ENCODE data around the gene RIC3.
"Not testable (repeated sequence)": the region's sequence is repeated elsewhere in the genome, so short reads cannot be mapped to it uniquely, and the experiment has no call there.

Gene RIC3

DNA sequence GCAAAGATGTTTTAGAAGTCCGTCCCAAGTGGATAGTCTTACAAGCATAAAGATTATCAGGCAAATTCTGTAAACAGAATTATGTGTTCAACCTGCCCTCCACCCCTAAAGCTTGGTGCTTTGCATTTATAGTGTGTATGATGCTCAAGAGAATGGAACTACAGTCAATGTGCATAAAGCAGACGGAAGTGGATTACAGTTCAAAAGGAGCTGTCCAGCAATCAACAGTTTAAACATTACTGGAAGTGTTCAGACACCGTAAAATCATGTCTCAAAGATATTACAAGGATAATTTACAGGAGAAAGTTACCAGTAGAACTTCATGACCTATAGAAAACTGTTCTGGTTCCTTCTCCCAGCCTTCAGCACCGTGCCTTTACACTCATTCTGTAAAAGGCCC, 1.0 kb downstream of the RIC3 start:
- TF ChIP-seq, protein P1, sequence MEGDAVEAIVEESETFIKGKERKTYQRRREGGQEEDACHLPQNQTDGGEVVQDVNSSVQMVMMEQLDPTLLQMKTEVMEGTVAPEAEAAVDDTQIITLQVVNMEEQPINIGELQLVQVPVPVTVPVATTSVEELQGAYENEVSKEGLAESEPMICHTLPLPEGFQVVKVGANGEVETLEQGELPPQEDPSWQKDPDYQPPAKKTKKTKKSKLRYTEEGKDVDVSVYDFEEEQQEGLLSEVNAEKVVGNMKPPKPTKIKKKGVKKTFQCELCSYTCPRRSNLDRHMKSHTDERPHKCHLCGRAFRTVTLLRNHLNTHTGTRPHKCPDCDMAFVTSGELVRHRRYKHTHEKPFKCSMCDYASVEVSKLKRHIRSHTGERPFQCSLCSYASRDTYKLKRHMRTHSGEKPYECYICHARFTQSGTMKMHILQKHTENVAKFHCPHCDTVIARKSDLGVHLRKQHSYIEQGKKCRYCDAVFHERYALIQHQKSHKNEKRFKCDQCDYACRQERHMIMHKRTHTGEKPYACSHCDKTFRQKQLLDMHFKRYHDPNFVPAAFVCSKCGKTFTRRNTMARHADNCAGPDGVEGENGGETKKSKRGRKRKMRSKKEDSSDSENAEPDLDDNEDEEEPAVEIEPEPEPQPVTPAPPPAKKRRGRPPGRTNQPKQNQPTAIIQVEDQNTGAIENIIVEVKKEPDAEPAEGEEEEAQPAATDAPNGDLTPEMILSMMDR (IDR thresholded peaks at IDR 0.05; ENCODE audit: low read length, missing control alignments): no peak
- DNase-seq (ENCODE audit: low read depth): peak; percentile 21
- H3K4me3 ChIP-seq (replicated peaks; ENCODE audit: low read depth, low read length): no peak overlapping the region

DNA sequence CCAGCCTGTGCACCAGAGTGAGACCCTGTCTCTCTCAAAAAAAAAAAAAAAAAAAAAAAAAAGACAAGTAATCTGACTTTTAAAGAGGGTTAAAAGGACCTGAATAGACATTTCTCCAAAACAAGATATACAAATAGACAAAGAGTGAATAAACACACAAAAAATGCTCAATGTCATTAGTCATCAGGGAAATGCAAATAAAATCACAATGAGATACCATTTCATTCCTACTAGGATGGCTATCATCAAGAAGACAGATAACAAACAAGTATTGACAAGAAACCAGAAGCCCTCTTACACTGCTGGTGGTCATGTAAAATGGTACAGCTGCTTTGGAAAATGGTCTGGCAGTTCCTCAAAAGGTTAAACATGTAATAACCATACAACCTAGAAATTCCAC, 4.1 kb downstream of the RIC3 start:
- TF ChIP-seq, protein P1 (IDR thresholded peaks at IDR 0.05; ENCODE audit: low read length, missing control alignments): no peak
- DNase-seq (ENCODE audit: low read depth): no peak

DNA sequence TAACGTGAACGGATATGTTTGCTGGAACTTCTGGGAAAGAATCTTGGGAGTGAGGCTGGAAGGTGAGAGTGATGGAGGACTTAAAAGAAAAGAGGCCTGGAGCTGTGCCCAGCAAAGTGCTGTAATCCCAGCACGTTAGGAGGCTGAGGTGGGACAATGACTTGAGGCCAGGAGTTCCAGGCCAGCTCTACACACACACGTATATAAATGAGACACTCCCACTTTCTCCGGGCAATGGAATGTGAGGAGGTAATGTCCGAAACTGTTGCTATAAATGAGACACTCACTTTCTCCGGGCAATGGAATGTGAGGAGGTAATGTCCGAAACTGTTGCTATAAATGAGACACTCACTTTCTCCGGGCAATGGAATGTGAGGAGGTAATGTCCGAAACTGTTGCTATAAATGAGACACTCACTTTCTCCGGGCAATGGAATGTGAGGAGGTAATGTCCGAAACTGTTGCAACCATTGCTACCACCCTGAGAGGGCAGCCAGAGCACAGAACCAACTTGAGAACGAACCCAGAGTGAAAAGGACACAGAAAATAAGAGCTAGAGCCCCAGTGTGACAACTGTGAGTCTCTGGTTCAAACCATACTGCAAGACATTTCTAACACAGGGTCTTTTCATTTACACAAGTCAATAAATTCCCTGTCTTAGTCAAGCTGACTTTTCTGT, 7.1 kb downstream of the RIC3 start:
- H3K4me3 ChIP-seq (replicated peaks; ENCODE audit: low read depth, low read length); DNase-seq (ENCODE audit: low read depth): not testable (repeated sequence)

More for the DNA sequence above, 4.1 kb downstream of the RIC3 start:
- no peak overlapping the region for H3K4me3 ChIP-seq (replicated peaks; ENCODE audit: low read depth, low read length)

DNA sequence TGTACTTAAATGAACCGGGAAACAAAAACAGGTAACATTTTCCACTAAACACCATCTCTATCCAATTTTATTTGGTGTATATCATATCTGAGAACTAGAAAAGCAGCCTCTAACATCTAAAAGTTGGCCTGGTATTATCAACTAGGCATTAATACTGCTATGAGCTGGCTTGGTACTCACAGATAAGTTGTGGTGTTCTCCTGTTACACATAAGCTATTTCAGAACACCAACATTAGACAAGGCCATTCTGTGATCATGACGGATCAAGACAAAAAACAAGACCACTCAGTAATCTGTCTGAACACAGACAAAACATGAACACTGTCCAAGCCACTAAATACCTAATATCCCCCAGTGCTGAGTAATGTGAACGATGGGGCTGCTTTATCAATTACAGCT, 11.9 kb downstream of the RIC3 start:
- no peak overlapping the region for H3K4me3 ChIP-seq (replicated peaks; ENCODE audit: low read depth, low read length)
- TF ChIP-seq, protein P1 (IDR thresholded peaks at IDR 0.05; ENCODE audit: low read length, missing control alignments): no peak
- DNase-seq (ENCODE audit: low read depth): no peak

DNA sequence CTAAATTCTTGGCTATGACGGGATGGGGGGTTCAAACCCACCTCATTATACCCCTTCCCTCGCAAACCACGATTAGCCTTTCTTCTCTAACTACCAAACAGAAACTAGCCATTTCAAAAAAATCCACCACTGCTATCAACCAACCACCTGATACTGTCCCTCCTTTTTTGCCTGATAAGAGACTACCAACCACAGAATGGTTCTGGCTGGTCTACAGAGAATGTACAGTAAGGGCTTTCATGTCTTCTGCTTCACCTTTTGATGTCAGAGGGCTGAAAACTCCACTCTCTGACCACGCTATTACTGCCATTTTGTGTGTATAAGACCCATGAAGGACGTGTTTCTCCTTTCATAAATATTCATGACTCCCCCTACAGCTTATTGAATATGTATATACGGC, 19.1 kb downstream of the RIC3 start:
- no peak overlapping the region for H3K4me3 ChIP-seq (replicated peaks; ENCODE audit: low read depth, low read length)
- TF ChIP-seq, protein P1 (IDR thresholded peaks at IDR 0.05; ENCODE audit: low read length, missing control alignments): no peak
- DNase-seq (ENCODE audit: low read depth): no peak

DNA sequence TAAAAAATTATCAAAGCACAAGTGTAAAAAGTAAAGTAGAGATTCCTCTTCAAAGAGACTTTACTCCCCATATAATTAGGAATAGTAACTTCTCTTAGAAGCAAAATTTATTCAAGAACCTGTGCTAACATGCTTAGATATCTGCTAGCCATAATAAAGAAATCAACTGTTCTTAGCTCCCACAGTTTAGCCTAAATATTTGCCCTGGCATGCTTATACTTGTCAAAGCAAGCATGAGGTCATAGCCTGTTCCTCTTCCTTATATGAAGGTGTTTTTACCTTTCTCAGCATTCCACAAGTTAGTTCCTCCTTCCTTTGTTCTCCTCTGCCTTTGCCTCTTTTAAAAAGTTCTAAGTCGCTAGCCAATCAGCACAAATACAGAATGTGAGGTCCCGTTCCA, 30.3 kb downstream of the RIC3 start:
- DNase-seq (ENCODE audit: low read depth): no peak
- no peak overlapping the region for H3K4me3 ChIP-seq (replicated peaks; ENCODE audit: low read depth, low read length)
- TF ChIP-seq, protein P1 (IDR thresholded peaks at IDR 0.05; ENCODE audit: low read length, missing control alignments): no peak

DNA sequence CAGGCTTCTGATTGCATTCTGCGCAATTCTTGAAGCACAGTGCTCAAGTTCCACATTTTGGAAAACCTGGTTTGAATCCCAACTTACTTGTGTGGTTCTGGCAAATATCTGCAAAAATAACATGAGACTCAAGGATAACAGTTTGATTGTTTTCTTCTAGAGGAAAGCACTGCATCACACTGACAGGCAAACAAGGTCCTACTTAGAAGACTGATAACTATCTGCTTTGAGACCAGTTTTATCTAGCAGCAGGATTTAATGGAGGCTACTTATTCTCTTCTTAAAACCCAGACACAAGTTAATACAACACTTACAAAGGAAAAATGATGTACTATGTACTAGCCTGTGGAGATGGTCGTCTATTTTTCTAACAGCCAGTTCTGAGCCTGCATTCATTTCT, 41.4 kb downstream of the RIC3 start:
- H3K4me3 ChIP-seq (replicated peaks; ENCODE audit: low read depth, low read length): no peak overlapping the region
- DNase-seq (ENCODE audit: low read depth): no peak
- TF ChIP-seq, protein P1 (IDR thresholded peaks at IDR 0.05; ENCODE audit: low read length, missing control alignments): no peak
